IPS-20b (cell line): Measurements from ENCODE around the gene CSNK1D.
A peak's percentile ranks its signal among the peaks of the same experiment; 100 is the strongest.

ENCODE experiments used
- H3K27ac ChIP-seq: one replicate; pipeline ENCODE4 v1.5.1; 2013; ENCODE audit warnings: low read length
- H3K27me3 ChIP-seq: 2 replicates; pipeline ENCODE4 v1.6.1; 2013; ENCODE audit warnings: mild to moderate bottlenecking, low read length, inconsistent platforms; ENCODE audit not compliant: insufficient read depth
- H3K36me3 ChIP-seq: 2 replicates; pipeline ENCODE4 v1.6.1; 2013; ENCODE audit warnings: low read depth, mild to moderate bottlenecking, inconsistent platforms, low read length, moderate library complexity; ENCODE audit not compliant: insufficient read depth
- H3K4me1 ChIP-seq: 2 replicates; pipeline ENCODE4 v1.6.1; 2013; ENCODE audit warnings: mild to moderate bottlenecking, control low read depth, inconsistent platforms, low read length, moderate library complexity; ENCODE audit not compliant: insufficient read depth
- H3K4me3 ChIP-seq: 2 replicates; pipeline ENCODE4 v1.5.1; 2013; ENCODE audit warnings: mild to moderate bottlenecking, low read length, inconsistent platforms
- H3K9ac ChIP-seq: 2 replicates; pipeline ENCODE4 v1.6.1; 2013; ENCODE audit warnings: low read depth, mild to moderate bottlenecking, inconsistent platforms, low read length, moderate library complexity
- H3K9me3 ChIP-seq: 2 replicates; pipeline ENCODE4 v1.6.1; 2013; ENCODE audit warnings: mild to moderate bottlenecking, low read depth, low read length, inconsistent platforms; ENCODE audit not compliant: insufficient read depth

Gene CSNK1D

GRCh38 chr17:82316651-82317393, 43.3 kb upstream of the CSNK1D start:
- Histone ChIP-seq H3K4me1 (no peaks in the 10 kb centered on the region), H3K4me3 (no peak overlapping the region), H3K27ac (no peak overlapping the region), H3K9ac (no peak overlapping the region), H3K27me3 (peaks cover 6% of the 10 kb centered on the region; the same call in 1 of the 2 replicates), H3K36me3 (no peaks in the 10 kb centered on the region), H3K9me3 (no peaks in the 10 kb centered on the region)

GRCh38 chr17:82315703-82316358, 42.3 kb upstream of the CSNK1D start:
- Histone ChIP-seq H3K27ac (no peak overlapping the region), H3K9me3 (no peaks in the 10 kb centered on the region), H3K4me3 (peak overlapping the region; percentile 55; the same call in 1 of the 2 replicates), H3K9ac (no peak overlapping the region), H3K36me3 (no peaks in the 10 kb centered on the region), H3K27me3 (peaks cover 6% of the 10 kb centered on the region; the same call in 1 of the 2 replicates), H3K4me1 (no peaks in the 10 kb centered on the region)

GRCh38 chr17:82314727-82315605, 41.5 kb upstream of the CSNK1D start:
- Histone ChIP-seq H3K4me3 (no peak overlapping the region; the same call in 1 of the 2 replicates), H3K9ac (no peak overlapping the region), H3K4me1 (no peaks in the 10 kb centered on the region), H3K36me3 (no peaks in the 10 kb centered on the region), H3K27ac (no peak overlapping the region), H3K9me3 (no peaks in the 10 kb centered on the region), H3K27me3 (peaks cover 6% of the 10 kb centered on the region; the same call in 1 of the 2 replicates)

GRCh38 chr17:82314012-82314726, 40.7 kb upstream of the CSNK1D start:
- no peaks in the 10 kb centered on the region for H3K4me1 ChIP-seq

GRCh38 chr17:82313195-82314011, 39.9 kb upstream of the CSNK1D start:
- Histone ChIP-seq H3K27me3 (peaks cover 6% of the 10 kb centered on the region; the same call in 1 of the 2 replicates), H3K4me1 (no peaks in the 10 kb centered on the region), H3K27ac (no peak overlapping the region), H3K9me3 (no peaks in the 10 kb centered on the region), H3K4me3 (no peak overlapping the region), H3K9ac (no peak overlapping the region), H3K36me3 (no peaks in the 10 kb centered on the region)

More at GRCh38 chr17:82314012-82314726, 40.7 kb upstream of the CSNK1D start:
- Histone ChIP-seq H3K36me3 (no peaks in the 10 kb centered on the region), H3K9me3 (no peaks in the 10 kb centered on the region), H3K4me3 (no peak overlapping the region), H3K27me3 (peaks cover 6% of the 10 kb centered on the region; the same call in 1 of the 2 replicates), H3K9ac (no peak overlapping the region), H3K27ac (no peak overlapping the region)

GRCh38 chr17:82311971-82312370, 38.5 kb upstream of the CSNK1D start:
- H3K27me3 ChIP-seq: peaks cover 6% of the 10 kb centered on the region; the same call in 1 of the 2 replicates
- no peaks in the 10 kb centered on the region for H3K9me3 ChIP-seq
- no peaks in the 10 kb centered on the region for H3K4me1 ChIP-seq
- H3K9ac ChIP-seq: no peak overlapping the region
- no peak overlapping the region for H3K27ac ChIP-seq
- H3K36me3 ChIP-seq: no peaks in the 10 kb centered on the region
- H3K4me3 ChIP-seq: no peak overlapping the region

GRCh38 chr17:82310877-82311276, 37.4 kb upstream of the CSNK1D start:
- peaks cover 6% of the 10 kb centered on the region; the same call in 1 of the 2 replicates for H3K27me3 ChIP-seq
- no peaks in the 10 kb centered on the region for H3K4me1 ChIP-seq
- no peak overlapping the region for H3K27ac ChIP-seq
- no peak overlapping the region for H3K9ac ChIP-seq
- H3K4me3 ChIP-seq: no peak overlapping the region
- H3K9me3 ChIP-seq: no peaks in the 10 kb centered on the region
- no peaks in the 10 kb centered on the region for H3K36me3 ChIP-seq

GRCh38 chr17:82309656-82310570, 36.4 kb upstream of the CSNK1D start:
- no peaks in the 10 kb centered on the region for H3K4me1 ChIP-seq

GRCh38 chr17:82305727-82306300, 32.3 kb upstream of the CSNK1D start:
- H3K9ac ChIP-seq: no peak overlapping the region
- no peak overlapping the region for H3K27ac ChIP-seq

More at GRCh38 chr17:82309656-82310570, 36.4 kb upstream of the CSNK1D start:
- H3K27me3 ChIP-seq: no peaks in the 10 kb centered on the region
- no peak overlapping the region for H3K4me3 ChIP-seq
- no peak overlapping the region for H3K27ac ChIP-seq
- no peaks in the 10 kb centered on the region for H3K36me3 ChIP-seq
- H3K9ac ChIP-seq: no peak overlapping the region
- H3K9me3 ChIP-seq: no peaks in the 10 kb centered on the region

More at GRCh38 chr17:82305727-82306300, 32.3 kb upstream of the CSNK1D start:
- Histone ChIP-seq H3K36me3 (no peaks in the 10 kb centered on the region), H3K9me3 (no peaks in the 10 kb centered on the region), H3K4me3 (no peak overlapping the region), H3K4me1 (no peaks in the 10 kb centered on the region), H3K27me3 (no peaks in the 10 kb centered on the region)
